GM10847 (cell line): ENCODE results near the gene MSRB1.

Source experiments
- POLR2A ChIP-seq: IDR thresholded peaks from 2 replicates; pipeline ENCODE4 v1.6.1; 2011; ENCODE audit not compliant: insufficient read length; ENCODE audit errors: extremely low read depth

MSRB1 gene

GRCh38 chr16:1902547-1903219 lies 40.3 kb downstream of the MSRB1 start:
- no peak for TF ChIP-seq POLR2A

DNA sequence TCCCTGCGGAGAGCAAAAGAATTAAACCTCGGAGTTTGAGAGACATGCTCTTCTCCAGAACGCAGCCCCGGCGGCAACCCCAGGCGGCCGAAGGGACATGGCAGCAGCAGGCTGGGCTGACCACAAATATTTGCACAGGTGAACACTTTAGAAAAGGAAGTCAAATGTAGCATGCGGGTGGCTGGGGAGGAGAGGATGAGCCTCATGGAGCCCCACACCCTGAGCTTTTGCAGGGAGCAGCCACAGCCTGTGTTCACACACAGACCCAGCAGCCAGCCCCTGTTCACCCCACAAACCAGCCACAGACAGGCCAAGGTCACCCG lies 42.6 kb downstream of the MSRB1 start:
- TF ChIP-seq POLR2A: no peak

GRCh38 chr16:1899641-1900451 lies 43.2 kb downstream of the MSRB1 start:
- no peak for TF ChIP-seq POLR2A

DNA sequence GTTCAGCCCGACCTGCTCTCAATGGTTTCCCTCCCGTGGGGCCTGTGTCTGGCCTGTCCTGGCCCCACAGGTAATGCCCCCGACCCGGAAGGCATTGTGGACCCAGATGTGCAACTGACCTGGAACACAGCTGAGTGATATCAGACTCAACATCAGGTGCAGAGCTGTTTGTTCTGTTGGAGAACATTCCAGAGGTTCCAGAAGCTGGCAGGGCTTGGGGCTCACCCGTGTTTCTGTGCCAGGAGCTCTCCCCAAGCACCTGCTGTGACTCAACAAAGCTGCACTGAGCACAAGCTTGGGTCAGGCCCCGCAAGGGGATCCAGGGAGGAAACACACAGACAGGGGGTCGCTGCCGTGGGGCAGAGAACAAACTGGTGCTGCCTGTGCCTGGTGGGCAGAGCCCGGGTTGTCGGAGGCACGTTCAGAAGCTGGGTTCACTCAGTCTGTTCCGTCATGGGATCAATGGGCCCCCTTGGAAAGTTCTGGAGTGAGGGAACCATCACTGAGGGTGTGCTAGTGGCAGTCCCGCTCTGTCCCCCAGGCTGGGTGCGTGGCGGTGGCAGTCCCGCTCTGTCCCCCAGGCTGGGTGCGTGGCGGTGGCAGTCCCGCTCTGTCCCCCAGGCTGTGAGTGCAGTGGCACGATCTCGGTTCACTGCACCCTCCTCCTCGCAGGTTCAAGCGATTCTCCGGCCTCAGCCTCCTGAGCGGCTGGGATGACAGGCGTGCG lies 46.9 kb downstream of the MSRB1 start:
- TF ChIP-seq POLR2A: no peak

DNA sequence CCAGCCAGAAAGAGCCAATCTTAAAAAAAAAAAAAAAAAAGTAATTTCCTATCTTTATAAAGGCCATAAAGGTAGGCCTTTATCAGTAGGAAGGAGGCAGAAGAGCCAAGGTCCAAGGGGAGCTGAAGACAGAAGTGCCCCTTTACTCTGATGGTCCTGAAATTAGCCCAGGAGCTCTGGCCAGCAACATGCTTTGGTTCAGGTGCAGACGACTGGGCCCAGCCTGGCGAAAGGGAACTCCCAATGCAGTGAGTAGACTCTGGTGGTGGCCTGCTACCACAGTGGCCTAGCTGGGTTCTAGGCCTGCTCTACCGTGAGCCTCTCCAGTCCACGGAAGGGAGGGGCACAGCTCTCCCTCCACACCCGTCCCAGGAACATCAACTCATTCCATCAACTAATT lies 47.9 kb downstream of the MSRB1 start:
- TF ChIP-seq POLR2A: no peak

- no peak for TF ChIP-seq POLR2A
Observed at GRCh38 chr16:1890708-1891050, 52.3 kb downstream of the MSRB1 start.

- no peak for TF ChIP-seq POLR2A
Observed at GRCh38 chr16:1890024-1890707, 52.8 kb downstream of the MSRB1 start.
